ENCODE data around the gene KCTD11.

DNA sequence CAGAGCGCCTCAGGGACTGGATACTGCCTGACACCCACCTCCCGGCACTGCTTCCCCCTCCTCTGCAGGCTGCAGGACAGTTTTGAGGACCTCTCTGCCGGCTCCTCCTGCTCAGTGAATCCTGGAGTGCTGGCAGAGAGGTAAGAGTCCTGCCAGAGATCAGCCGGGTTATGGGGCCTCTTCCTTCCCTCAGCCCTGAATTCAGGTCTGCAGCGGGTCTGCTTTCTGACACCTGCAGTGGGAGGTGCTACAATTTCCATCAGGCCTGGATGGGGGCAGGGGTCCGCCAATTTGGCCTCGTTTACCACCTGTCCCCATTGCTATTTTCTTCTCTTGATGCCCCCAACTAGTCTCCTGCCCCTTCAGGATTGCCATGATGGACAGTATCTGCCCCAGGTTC is 19.9 kb upstream of the KCTD11 start:
- no peak for TF ChIP-seq POLR2AphosphoS5 (IDR thresholded peaks at IDR 0.05)
- no peak for TF ChIP-seq CTCF (IDR thresholded peaks at IDR 0.05 in 8 of 11, conservative IDR thresholded peaks at IDR 0.05 in 3 of 11)
